K562 (cell line): ENCODE data around the gene SLC1A4. TPM values are rescaled to one million over a fixed set of nuclear protein-coding genes. Genes with fewer than 3 reads are reported as not detected.

Source experiments
- ARID3B ChIP-seq: fragments of 250-450 bp; sonication (Bioruptor Pico); IDR thresholded peaks from 2 replicates; pipeline ENCODE4 v1.4.0; 2020; ENCODE audit warnings: borderline replicate concordance
- HDGF ChIP-seq: fragments of 450-650 bp; IDR thresholded peaks from 2 replicates; pipeline ENCODE4 v1.6.1; 2016
- ZBED1 ChIP-seq: IDR thresholded peaks from 2 replicates; pipeline ENCODE4 v1.6.1; 2014
- ZNF140 ChIP-seq: fragments of 250-450 bp; sonication (Bioruptor Pico); IDR thresholded peaks from 2 replicates; pipeline ENCODE4 v1.8.0; 2021; ENCODE audit warnings: moderate library complexity, mild to moderate bottlenecking, inconsistent platforms
- polyA plus RNA-seq, 8 experiments: library from polyadenylated mRNA; depleted of rRNA in 4 of 8; stranded (reverse) in 5 of 8; unstranded in 3 of 8; fragments of >200 nt; fragmentation: Nextera tagmentation in 2 of 8; fragmentation: Illumina TruSeq in 1 of 8; extraction: Ambion mirVana in 2 of 8; extraction: Trizol in 1 of 8; gene quantifications; 2 replicates each; pipeline versions ENCODE4 v1.2.1 to v1.2.3, GENCODE V29; 2011 to 2014; ENCODE audit warnings: inconsistent platforms in 1 of 8, missing spikeins in 1 of 8
- total RNA-seq, 7 experiments: library from RNA; depleted of rRNA in 6 of 7; stranded (reverse); fragments of >200 nt in 6 of 7; fragmentation: Illumina TruSeq in 2 of 7; extraction: Trizol in 2 of 7; gene quantifications; 2 replicates each; pipeline versions ENCODE4 v1.2.1 to v1.2.3, GENCODE V29; 2011 to 2021; ENCODE audit warnings: low replicate concordance in 1 of 7
- TF ChIP-seq, protein P1 (sequence below): fragments of 250-450 bp; sonication (Bioruptor Pico); IDR thresholded peaks from 2 replicates; pipeline ENCODE4 v1.4.0; 2020; ENCODE audit warnings: mild to moderate bottlenecking, moderate library complexity

Gene SLC1A4
- total and polyA plus RNA-seq, 9 of the 15 experiments (the other 6 are each of a cell fraction or from before 2014, with no cell fraction given), result 4.4 to 24.0 (median 10.9) TPM

- TF ChIP-seq, protein P1, sequence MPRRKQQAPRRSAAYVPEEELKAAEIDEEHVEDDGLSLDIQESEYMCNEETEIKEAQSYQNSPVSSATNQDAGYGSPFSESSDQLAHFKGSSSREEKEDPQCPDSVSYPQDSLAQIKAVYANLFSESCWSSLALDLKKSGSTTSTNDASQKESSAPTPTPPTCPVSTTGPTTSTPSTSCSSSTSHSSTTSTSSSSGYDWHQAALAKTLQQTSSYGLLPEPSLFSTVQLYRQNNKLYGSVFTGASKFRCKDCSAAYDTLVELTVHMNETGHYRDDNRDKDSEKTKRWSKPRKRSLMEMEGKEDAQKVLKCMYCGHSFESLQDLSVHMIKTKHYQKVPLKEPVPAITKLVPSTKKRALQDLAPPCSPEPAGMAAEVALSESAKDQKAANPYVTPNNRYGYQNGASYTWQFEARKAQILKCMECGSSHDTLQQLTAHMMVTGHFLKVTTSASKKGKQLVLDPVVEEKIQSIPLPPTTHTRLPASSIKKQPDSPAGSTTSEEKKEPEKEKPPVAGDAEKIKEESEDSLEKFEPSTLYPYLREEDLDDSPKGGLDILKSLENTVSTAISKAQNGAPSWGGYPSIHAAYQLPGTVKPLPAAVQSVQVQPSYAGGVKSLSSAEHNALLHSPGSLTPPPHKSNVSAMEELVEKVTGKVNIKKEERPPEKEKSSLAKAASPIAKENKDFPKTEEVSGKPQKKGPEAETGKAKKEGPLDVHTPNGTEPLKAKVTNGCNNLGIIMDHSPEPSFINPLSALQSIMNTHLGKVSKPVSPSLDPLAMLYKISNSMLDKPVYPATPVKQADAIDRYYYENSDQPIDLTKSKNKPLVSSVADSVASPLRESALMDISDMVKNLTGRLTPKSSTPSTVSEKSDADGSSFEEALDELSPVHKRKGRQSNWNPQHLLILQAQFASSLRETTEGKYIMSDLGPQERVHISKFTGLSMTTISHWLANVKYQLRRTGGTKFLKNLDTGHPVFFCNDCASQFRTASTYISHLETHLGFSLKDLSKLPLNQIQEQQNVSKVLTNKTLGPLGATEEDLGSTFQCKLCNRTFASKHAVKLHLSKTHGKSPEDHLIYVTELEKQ (CRISPR knock-in tag), result no peak
- TF ChIP-seq ZNF140 (CRISPR knock-in tag) (no peak), ARID3B (CRISPR knock-in tag) (no peak), HDGF (no peak), ZBED1 (no peak)
Observed at GRCh38 chr2:64944484-64944883, 44.7 kb upstream of the SLC1A4 start (continued).
